Measurements from ENCODE around the gene ADAM23. TPM values are rescaled to one million over a fixed set of nuclear protein-coding genes. Genes with fewer than 3 reads are reported as not detected.

ADAM23 gene
- total RNA-seq, 2 experiments from 2014 or later: 1.8 to 2.3 TPM

DNA sequence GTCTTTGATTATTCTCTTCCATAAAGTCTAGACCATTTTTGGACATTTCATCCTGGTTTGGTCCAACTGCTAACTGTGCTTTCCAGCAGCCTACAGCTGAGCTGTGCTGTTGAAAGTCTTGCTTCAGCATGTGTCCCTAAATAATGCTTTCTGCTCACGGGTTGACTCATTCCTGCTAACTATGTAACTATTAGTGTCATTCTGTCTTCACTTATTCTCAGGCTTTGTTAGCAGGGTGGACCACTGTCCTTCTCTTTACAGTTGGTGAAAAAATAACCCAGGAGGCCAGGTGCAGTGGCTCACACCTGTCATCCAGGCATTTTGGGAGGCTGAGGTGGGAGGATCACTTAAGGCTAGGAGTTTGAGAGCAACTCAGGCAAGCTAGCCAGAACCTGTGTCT is 8.9 kb downstream of the ADAM23 start:
- Mint-ChIP-seq H3K9me3 (no peaks in the 10 kb centered on the region), H3K4me1 (ENCODE audit: low read depth) (no peaks in the 10 kb centered on the region), H3K4me3 (no peak overlapping the region), H3K27ac (no peak overlapping the region), H3K36me3 (no peaks in the 10 kb centered on the region), H3K27me3 (peaks cover 14% of the 10 kb centered on the region)
- no peak for DNase-seq
- ChIA-PET POLR2A (no interaction called here), CTCF (no interaction called here)
- intact Hi-C loops (cut with micrococcal nuclease): no loop called here

DNA sequence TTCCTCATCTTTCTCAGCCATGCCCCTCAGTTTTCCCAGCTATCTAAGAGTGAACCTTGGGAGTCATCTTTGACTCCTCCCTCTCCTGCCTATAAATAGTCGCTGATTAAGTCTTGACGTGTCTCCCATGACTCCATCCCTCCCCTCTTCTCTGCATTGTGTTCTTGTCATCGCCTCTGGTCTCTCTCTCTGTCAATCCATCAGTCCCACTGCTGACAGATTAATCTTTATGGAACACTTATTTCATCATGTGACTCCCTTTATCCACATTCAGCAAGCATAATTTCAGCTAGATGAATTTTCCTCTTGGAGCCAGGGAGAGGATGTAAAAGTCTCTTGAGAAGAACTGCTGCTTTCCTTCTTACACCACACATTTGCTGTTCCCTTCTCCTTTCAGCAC is 9.4 kb downstream of the ADAM23 start:
- H3K4me3 Mint-ChIP-seq: no peak overlapping the region
- no peaks in the 10 kb centered on the region for H3K4me1 Mint-ChIP-seq (ENCODE audit: low read depth)
- H3K36me3 Mint-ChIP-seq: no peaks in the 10 kb centered on the region
- H3K27me3 Mint-ChIP-seq: peaks cover 11% of the 10 kb centered on the region
- ChIA-PET CTCF (no interaction called here), POLR2A (no interaction called here)
- no peak for DNase-seq
- no peak overlapping the region for H3K27ac Mint-ChIP-seq
- intact Hi-C loops (cut with micrococcal nuclease): no loop called here
- no peaks in the 10 kb centered on the region for H3K9me3 Mint-ChIP-seq

DNA sequence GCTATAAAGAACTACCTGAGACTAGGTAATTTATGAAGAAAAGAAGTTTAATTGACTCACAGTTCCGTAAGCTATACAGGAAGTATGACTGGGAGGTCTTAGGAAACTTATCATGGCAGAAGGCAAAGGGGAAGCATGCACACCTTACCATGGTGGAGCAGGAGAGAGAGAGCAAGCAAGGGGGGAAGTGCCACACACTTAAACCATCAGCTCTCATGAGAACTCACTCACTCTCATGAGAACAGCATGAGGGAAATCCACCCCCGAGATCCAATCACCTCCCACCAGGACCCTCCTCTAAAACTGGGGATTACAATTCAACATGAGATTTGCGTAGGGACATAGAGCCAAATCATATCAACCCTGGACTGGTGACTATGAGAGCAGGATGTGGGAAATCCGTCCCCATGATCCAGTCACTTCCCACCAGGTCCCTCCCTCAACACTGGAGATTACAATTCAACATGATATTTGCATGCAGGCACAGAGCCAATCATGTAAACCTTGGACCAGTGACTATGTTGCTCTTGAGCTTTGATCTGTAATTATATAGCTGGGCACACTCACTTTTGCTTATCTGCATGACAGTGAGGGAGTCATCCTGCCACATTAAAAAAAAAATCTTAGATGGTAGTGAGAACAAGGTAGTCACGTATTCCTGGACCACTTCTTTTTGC is 12.9 kb downstream of the ADAM23 start:
- intact Hi-C loops (cut with micrococcal nuclease): no loop called here
- H3K4me1 Mint-ChIP-seq (ENCODE audit: low read depth): no peaks in the 10 kb centered on the region
- H3K27ac Mint-ChIP-seq: no peak overlapping the region
- DNase-seq: no peak
- no peak overlapping the region for H3K4me3 Mint-ChIP-seq
- peaks cover 2% of the 10 kb centered on the region for H3K27me3 Mint-ChIP-seq
- no peaks in the 10 kb centered on the region for H3K36me3 Mint-ChIP-seq
- ChIA-PET POLR2A (no interaction called here), CTCF (interaction anchor here (1.5 kb wide), 1 partner anchor 64 kb away, joined by 3 read pairs; no protein-coding TSS in a partner anchor)
- H3K9me3 Mint-ChIP-seq: no peaks in the 10 kb centered on the region

DNA sequence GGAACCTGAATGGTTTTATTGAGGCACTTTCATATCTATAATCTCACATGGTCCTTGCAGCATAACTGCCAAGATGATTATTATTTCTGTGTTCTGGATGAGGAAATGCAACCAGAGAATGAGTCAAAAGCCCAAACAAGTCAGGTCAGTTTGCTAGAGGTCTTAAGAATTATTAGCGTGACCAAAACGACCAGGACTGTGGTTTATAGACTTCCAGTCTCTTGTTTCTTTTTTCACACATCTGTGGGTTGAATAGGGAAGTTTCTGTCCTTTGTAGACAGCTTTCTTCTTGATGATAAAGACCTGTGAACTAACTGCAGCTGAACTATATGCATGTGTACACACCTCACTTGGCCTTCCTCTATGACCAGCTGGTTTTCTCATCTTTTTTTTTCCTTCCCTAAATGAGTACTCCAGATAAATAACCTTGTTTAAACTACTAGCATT is 13.9 kb downstream of the ADAM23 start:
- H3K27me3 Mint-ChIP-seq: peaks cover 5% of the 10 kb centered on the region

DNA sequence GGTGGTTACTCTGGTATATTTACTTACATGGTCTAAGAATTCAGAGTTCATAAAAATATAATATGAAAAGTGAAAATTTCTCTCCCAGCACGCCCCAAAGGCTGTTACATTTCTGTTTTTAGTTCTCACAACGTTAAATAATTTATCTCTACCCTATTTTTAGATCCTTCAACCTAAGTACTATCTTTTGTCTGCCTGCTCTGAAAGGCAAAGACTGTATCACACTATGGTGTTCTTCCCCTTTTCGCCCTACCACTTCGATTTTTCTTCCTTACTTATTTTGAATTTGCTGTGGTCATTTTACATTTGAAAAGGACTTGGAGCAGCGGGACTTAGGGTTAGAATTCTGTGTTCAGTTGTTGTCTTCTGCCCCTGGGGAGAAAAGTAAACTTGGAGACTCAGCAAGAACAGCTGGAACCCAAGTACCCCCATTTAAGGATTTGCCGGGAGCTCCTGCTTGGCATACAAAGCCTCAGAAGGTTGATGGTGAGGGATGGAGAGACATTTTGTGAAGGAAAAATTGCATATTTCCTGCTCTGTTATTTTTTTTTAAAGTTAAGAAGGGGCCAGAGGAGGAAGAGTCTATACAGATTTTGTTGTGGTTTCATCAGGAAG is 19.0 kb downstream of the ADAM23 start:
- peaks cover 3% of the 10 kb centered on the region for H3K27me3 Mint-ChIP-seq
- intact Hi-C loops (cut with micrococcal nuclease): no loop called here
- peaks cover 7% of the 10 kb centered on the region for H3K4me1 Mint-ChIP-seq (ENCODE audit: low read depth)
- no peaks in the 10 kb centered on the region for H3K9me3 Mint-ChIP-seq
- H3K4me3 Mint-ChIP-seq: no peak overlapping the region
- no peaks in the 10 kb centered on the region for H3K36me3 Mint-ChIP-seq
- ChIA-PET POLR2A (no interaction called here), CTCF (no interaction called here)
- DNase-seq: no peak
- no peak overlapping the region for H3K27ac Mint-ChIP-seq

More for the DNA sequence above, 13.9 kb downstream of the ADAM23 start:
- Mint-ChIP-seq H3K9me3 (no peaks in the 10 kb centered on the region), H3K36me3 (no peaks in the 10 kb centered on the region), H3K4me1 (ENCODE audit: low read depth) (no peaks in the 10 kb centered on the region), H3K4me3 (no peak overlapping the region), H3K27ac (no peak overlapping the region)
- DNase-seq: no peak
- intact Hi-C loops (cut with micrococcal nuclease): no loop called here
- CTCF ChIA-PET: interaction anchor here (1.5 kb wide), 1 partner anchor 65 kb away, joined by 3 read pairs; no protein-coding TSS in a partner anchor
- POLR2A ChIA-PET: no interaction called here

DNA sequence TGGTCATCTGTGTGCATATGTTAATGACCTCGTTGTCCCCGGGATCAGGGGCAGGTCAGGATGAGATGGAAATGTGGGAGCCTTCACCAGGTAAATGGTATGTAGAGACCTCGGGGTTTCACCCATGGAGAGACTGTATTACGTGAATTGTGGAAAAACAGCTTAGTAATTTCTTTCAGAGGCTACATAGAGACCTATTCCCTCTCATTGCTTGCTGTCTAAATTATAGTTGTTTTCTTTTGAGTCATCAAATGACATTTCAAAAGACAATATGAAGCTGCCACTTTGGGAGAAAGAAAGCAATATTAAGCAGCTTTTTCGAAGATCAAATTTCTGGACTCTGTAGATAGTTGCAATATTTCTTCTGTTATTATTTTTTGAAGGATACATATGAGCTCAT is 20.4 kb downstream of the ADAM23 start:
- H3K9me3 Mint-ChIP-seq: peaks cover 9% of the 10 kb centered on the region
- POLR2A ChIA-PET: interaction anchor here (0.7 kb wide), 1 partner anchor 165 kb away, joined by 3 read pairs; no protein-coding TSS in a partner anchor
- intact Hi-C loops (cut with micrococcal nuclease): no loop called here
- H3K27me3 Mint-ChIP-seq: peaks cover 3% of the 10 kb centered on the region
- H3K4me1 Mint-ChIP-seq (ENCODE audit: low read depth): peaks cover 7% of the 10 kb centered on the region
- no peak overlapping the region for H3K4me3 Mint-ChIP-seq
- CTCF ChIA-PET: interaction anchor here (0.6 kb wide), 1 partner anchor 8 kb away, joined by 3 read pairs; no protein-coding TSS in a partner anchor
- H3K27ac Mint-ChIP-seq: no peak overlapping the region
- no peak for DNase-seq
- peaks cover 4% of the 10 kb centered on the region for H3K36me3 Mint-ChIP-seq

DNA sequence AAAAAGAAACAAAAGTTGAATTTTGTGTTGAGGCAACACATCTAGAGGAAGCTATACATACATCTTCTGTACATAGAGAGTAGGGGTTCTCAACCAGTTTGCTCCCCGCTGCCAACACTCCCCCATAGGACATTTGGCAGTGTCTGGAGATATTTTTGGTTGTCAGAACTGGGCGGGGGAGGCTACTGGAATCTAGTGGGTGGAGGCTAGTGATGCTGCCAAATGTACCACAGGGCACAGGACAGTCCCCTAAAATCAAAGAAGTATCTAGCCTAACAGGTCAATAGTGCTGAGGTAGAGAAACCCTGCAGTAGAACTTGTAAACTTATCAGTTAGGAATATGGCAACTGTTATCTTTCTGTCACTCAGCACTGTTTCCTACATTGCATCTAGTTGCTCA is 21.3 kb downstream of the ADAM23 start:
- CTCF ChIA-PET: no interaction called here
- Mint-ChIP-seq H3K4me3 (no peak overlapping the region), H3K36me3 (peaks cover 4% of the 10 kb centered on the region), H3K27ac (no peak overlapping the region), H3K9me3 (peaks cover 9% of the 10 kb centered on the region), H3K27me3 (peaks cover 3% of the 10 kb centered on the region), H3K4me1 (ENCODE audit: low read depth) (peaks cover 7% of the 10 kb centered on the region)
- no peak for DNase-seq
- intact Hi-C loops (cut with micrococcal nuclease): no loop called here
- POLR2A ChIA-PET: no interaction called here

DNA sequence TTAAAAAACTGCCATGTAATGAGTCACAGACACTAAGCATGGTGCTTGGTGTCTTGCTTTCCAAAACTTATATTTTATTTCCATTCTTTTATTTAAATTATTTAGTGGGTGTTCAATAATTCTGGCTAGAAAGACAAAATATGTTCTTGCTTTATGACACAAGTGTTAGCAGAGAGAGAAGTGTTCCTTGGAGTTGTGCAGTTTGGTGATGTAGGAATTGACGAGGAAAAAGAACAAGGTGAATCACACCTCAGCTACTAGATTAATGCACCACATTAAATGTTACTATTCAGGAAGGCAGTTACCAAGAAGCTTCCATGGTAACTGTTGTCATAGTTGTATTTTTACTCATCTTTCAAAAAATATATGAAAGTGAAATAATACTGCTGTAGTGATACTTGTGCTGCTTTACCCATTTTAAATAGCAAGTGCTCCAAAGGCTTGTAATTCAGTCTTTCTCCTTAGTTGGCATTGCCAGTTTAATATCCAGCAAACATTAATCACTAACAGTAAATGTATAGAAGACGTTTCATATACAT is 28.3 kb downstream of the ADAM23 start:
- POLR2A ChIA-PET: no interaction called here
- Mint-ChIP-seq H3K9me3 (peaks cover 9% of the 10 kb centered on the region), H3K36me3 (peaks cover 4% of the 10 kb centered on the region), H3K27ac (no peak overlapping the region), H3K27me3 (peaks cover 2% of the 10 kb centered on the region), H3K4me3 (no peak overlapping the region), H3K4me1 (ENCODE audit: low read depth) (peaks cover 2% of the 10 kb centered on the region)
- DNase-seq: no peak
- intact Hi-C loops (cut with micrococcal nuclease): no loop called here
- CTCF ChIA-PET: interaction anchor here (0.7 kb wide), 1 partner anchor 8 kb away, joined by 3 read pairs; no protein-coding TSS in a partner anchor

DNA sequence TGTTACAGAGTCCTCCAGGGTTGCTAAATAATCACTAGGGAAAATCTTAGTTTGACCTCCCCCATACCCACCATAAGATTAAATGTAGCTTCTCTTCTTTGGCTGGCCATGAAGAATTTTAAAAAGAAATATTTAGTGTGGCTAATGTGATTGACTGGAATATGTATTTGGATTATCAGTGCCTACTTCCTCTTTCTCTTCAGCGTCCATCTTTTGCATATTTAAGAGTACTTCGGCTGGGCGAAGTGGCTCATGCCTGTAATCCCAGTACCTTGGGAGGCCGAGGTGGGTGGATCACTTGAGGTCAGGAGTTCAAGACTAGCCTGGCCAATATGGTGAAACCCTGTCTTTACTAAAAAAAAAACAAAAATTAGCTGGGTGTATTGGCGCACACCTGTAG is 28.8 kb downstream of the ADAM23 start:
- H3K4me1 Mint-ChIP-seq (ENCODE audit: low read depth): peaks cover 2% of the 10 kb centered on the region

DNA sequence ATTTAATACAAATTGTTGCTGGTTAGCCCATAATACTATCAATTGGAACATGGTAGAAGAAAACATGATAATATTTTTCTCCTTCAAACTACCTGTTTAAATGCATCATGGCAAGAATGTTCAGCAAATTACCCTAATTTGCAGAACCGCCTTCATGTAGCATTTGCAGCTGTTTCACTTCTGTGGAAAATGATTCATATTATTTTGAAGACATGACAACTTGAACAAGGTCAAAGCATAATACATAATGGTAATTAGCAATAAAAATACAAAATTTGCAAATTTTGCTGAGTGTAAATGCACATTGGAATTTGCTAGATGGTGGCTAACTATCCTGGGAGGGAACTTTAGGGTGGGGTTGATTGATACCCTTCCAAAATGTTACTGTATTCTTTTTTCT is 30.8 kb downstream of the ADAM23 start:
- Mint-ChIP-seq H3K27me3 (peaks cover 2% of the 10 kb centered on the region), H3K36me3 (no peaks in the 10 kb centered on the region), H3K4me3 (no peak overlapping the region), H3K9me3 (no peaks in the 10 kb centered on the region), H3K4me1 (ENCODE audit: low read depth) (peaks cover 2% of the 10 kb centered on the region), H3K27ac (no peak overlapping the region)
- intact Hi-C loops (cut with micrococcal nuclease): no loop called here
- POLR2A ChIA-PET: no interaction called here
- DNase-seq: no peak
- CTCF ChIA-PET: no interaction called here

More for the DNA sequence above, 28.8 kb downstream of the ADAM23 start:
- no peak for DNase-seq
- ChIA-PET POLR2A (no interaction called here), CTCF (interaction anchor here (0.7 kb wide), 1 partner anchor 8 kb away, joined by 3 read pairs; no protein-coding TSS in a partner anchor)
- Mint-ChIP-seq H3K36me3 (peaks cover 4% of the 10 kb centered on the region), H3K9me3 (peaks cover 9% of the 10 kb centered on the region), H3K27me3 (peaks cover 2% of the 10 kb centered on the region), H3K27ac (no peak overlapping the region), H3K4me3 (no peak overlapping the region)
- intact Hi-C loops (cut with micrococcal nuclease): no loop called here

DNA sequence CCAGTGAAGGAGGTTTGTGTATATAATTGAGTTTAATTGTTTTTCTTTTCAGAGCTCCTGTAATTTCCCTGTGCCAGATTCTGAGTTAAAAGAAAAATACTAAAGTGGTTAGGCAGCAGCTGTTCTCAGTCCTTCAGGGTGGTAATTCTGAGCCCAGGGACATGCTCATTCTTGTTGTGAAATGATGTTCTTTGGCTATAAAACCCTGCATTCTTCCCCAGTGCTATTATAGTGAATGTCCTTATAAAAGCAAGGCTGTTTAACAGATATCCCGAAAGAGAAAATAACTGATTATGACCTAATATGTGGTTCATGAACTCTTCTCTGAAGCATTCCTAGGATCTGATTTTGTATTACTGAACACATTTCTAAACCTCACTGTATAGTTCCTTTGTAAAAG is 34.0 kb downstream of the ADAM23 start:
- H3K9me3 Mint-ChIP-seq: no peaks in the 10 kb centered on the region
- no peaks in the 10 kb centered on the region for H3K4me1 Mint-ChIP-seq (ENCODE audit: low read depth)
- CTCF ChIA-PET: interaction anchor here (0.9 kb wide), 1 partner anchor 85 kb away, joined by 4 read pairs; no protein-coding TSS in a partner anchor
- no peak overlapping the region for H3K27ac Mint-ChIP-seq
- DNase-seq: no peak
- intact Hi-C loops (cut with micrococcal nuclease): no loop called here
- H3K36me3 Mint-ChIP-seq: no peaks in the 10 kb centered on the region
- POLR2A ChIA-PET: no interaction called here
- peaks cover 8% of the 10 kb centered on the region for H3K27me3 Mint-ChIP-seq
- no peak overlapping the region for H3K4me3 Mint-ChIP-seq

DNA sequence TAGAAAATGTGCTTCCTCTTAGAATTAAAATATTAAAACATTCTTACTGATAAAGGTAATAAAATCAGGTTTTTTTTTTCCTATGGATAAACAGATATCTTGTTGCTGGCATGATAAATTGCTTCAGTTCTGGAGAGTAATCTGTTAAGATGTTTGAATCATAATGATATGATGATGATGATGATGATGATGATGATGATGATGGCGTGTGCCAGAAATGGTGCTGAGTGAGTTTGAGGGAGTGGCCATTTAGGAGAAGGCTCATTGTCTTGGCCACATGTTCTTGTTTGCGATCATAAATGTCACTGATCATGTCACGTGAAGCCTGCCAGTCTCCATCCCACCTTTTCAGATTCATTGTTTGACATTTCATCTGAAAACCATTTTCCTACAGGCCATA is 35.0 kb downstream of the ADAM23 start:
- intact Hi-C loops (cut with micrococcal nuclease): no loop called here
- Mint-ChIP-seq H3K4me3 (no peak overlapping the region), H3K4me1 (ENCODE audit: low read depth) (no peaks in the 10 kb centered on the region), H3K9me3 (no peaks in the 10 kb centered on the region), H3K36me3 (no peaks in the 10 kb centered on the region), H3K27ac (no peak overlapping the region), H3K27me3 (peaks cover 8% of the 10 kb centered on the region)
- POLR2A ChIA-PET: no interaction called here
- no peak for DNase-seq
- CTCF ChIA-PET: no interaction called here
